GM06990 (cell line): ENCODE measurements around the gene PRICKLE2.

Source experiments
- DNase-seq: peaks from one replicate; pipeline ENCODE4 v3.0.0-alpha.2; 2011; ENCODE audit not compliant: insufficient read length; ENCODE audit errors: extremely low read depth
- H3K27me3 ChIP-seq: replicated peaks from 2 replicates; pipeline ENCODE4 v1.6.0; 2011; ENCODE audit warnings: low read length; ENCODE audit not compliant: control insufficient read depth, insufficient read depth
- H3K36me3 ChIP-seq: 2 replicates; pipeline ENCODE4 v1.5.1; 2011; ENCODE audit warnings: low read length; ENCODE audit not compliant: control insufficient read depth, insufficient read depth
- H3K4me3 ChIP-seq: replicated peaks from 2 replicates; pipeline ENCODE4 v1.5.1; 2011; ENCODE audit warnings: low read depth, mild to moderate bottlenecking, control low read depth, low read length
- TF ChIP-seq, protein P1 (sequence below): IDR thresholded peaks from 2 replicates; pipeline ENCODE4 v1.5.1; 2011; ENCODE audit warnings: low read length, control low read depth, mild to moderate bottlenecking, inconsistent platforms; ENCODE audit not compliant: insufficient read depth, poor library complexity, severe bottlenecking

The PRICKLE2 gene

DNA sequence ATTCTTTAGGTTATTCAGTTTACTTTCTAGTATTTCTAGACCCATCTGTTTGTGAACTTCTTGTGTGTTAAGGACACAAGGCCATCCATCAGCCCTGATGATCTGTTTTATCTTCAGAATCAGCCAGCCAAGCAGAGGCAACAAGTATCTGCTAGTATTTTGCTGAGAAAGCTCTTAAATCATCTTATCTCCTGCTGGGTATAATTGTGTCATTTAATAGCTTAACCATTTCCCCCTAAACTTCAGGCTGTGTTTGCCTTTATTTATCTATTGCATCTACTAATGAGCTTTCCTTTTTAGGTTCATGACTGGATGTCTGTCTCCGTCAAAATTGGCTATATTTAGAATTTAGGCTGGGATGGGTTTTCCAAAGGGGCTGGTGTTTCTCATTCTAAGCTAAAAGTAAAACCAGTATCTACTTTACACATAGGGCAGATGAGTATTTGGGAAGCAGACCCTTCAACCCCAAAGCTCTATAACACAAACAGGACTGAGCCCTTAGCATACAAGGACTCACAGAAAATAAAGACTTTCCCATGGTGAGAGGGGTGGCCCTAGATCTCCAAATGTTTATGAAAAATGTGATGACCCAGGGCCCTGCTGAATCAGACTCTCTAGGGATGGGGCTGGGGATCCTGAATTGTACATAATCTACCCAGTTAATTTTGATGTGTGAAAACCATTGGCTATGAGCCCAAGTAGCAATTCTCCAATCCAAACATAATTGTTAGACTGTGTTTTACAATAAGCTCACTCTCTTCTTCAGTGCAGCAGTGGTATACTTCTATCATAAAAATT, 136.7 kb downstream of the PRICKLE2 start:
- no peak for DNase-seq
- TF ChIP-seq, protein P1, sequence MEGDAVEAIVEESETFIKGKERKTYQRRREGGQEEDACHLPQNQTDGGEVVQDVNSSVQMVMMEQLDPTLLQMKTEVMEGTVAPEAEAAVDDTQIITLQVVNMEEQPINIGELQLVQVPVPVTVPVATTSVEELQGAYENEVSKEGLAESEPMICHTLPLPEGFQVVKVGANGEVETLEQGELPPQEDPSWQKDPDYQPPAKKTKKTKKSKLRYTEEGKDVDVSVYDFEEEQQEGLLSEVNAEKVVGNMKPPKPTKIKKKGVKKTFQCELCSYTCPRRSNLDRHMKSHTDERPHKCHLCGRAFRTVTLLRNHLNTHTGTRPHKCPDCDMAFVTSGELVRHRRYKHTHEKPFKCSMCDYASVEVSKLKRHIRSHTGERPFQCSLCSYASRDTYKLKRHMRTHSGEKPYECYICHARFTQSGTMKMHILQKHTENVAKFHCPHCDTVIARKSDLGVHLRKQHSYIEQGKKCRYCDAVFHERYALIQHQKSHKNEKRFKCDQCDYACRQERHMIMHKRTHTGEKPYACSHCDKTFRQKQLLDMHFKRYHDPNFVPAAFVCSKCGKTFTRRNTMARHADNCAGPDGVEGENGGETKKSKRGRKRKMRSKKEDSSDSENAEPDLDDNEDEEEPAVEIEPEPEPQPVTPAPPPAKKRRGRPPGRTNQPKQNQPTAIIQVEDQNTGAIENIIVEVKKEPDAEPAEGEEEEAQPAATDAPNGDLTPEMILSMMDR = no peak

DNA sequence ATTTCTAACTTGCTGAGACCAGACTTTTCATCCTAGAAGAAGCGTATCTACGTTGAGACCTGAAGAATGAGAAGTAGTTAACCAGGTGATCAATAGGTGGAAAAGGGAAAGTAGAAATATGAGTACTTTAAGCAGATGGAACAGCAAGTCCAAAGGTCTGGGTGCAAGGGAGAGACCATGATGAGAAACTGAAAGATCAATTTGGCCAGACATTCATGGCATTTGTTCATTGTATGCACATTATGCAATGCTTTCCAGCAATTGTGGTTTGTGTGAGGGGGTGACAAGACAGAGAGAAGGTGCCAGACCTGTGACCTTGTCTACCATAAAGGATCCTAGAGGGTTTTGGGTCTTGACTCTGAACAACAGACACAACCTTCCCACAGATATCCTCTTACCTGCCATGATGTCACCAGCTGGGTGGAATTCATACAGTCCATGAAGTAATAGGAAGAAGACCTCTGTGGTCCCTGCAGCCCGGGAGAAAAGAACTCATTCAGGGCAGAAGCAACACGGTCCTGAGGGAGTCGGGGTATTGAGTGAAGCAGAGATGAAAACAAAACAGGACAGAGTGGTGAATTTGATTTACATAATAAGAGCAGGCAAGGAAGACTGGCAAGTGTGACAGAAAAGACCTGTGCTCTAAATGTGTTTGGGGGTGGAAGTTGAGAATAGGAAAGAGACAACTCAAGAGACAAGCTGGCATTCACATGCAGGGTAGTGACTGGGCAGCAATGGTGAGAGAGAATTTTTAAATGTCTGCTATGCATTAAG, 138.6 kb downstream of the PRICKLE2 start:
- TF ChIP-seq, protein P1 = no peak
- no peak for DNase-seq
- H3K4me3 ChIP-seq = no peak overlapping the region
- H3K27me3 ChIP-seq = no peaks in the 10 kb centered on the region
- no peaks in the 10 kb centered on the region for H3K36me3 ChIP-seq

More for the DNA sequence above, 136.7 kb downstream of the PRICKLE2 start:
- H3K4me3 ChIP-seq = no peak overlapping the region
- H3K27me3 ChIP-seq = no peaks in the 10 kb centered on the region
- H3K36me3 ChIP-seq = no peaks in the 10 kb centered on the region

DNA sequence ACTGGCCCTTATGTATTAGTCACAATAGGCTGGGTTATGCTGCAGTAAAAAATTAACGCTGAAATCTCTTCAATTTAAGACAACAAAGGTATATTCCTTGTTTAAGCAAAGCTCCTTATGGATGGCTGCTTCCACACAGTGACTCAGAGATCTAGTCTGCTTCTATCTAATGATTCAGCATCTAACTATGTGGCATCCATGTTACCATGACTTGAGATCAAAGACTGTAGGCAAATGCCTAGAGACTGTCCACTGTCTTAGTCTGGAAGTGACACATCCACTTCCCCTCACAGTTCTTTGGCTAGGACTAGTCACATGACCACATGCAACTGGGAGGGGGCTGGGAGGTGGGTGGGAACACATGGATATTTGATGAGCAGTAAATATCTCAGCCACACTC, 140.6 kb downstream of the PRICKLE2 start:
- Histone ChIP-seq H3K4me3 (no peak overlapping the region), H3K27me3 (no peaks in the 10 kb centered on the region), H3K36me3 (no peaks in the 10 kb centered on the region)
- TF ChIP-seq, protein P1 = no peak
- DNase-seq = no peak

DNA sequence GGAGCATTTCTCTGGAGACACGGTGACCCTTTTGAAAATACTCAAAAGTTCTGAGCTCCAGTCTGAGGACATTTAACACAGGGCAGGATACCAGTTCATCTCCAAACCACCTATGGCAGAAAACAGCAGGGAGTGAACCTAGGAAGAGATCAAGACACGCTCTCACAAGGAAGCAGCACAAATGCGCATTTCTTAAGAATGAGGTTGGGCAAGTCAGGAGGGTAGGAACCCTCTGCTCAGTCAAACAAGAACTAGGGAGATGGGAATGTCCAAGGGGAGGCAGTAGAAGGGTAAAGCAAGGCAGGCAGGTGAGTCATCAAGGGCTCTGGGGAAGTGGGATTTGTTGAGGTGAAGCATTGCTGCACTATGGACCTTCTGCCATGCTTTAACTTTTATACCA, 141.7 kb downstream of the PRICKLE2 start:
- TF ChIP-seq, protein P1 = no peak
- no peaks in the 10 kb centered on the region for H3K27me3 ChIP-seq
- no peaks in the 10 kb centered on the region for H3K36me3 ChIP-seq
- no peak for DNase-seq
- no peak overlapping the region for H3K4me3 ChIP-seq

DNA sequence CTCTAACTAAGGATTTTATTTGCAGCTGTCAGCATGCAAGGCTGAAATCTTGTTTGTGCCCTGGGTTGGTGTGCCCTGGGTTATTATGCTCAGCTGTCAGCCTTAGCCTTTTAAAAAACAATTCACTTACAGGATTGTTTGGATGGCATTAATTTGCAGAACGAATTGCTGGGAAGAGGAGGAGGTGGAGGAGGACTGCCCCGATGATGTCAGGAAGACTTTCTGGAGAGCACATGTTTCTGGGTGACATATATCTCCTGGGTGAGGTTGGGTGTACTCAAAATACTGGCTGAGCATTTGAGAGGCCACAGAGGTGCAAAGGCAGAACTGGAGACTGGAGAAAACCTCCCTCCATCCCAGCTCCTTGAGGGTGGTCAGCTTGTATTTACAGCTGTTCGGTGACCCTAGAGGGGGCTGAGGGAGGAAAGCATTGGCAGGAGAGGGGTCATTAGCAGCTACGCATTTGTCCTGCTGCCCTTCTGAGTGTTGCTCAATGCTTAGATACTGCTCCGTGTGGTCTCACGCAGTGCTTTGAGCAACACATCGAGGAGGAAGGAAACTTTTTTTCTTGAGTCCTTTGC, 142.2 kb downstream of the PRICKLE2 start:
- H3K27me3 ChIP-seq = no peaks in the 10 kb centered on the region
- no peaks in the 10 kb centered on the region for H3K36me3 ChIP-seq
- TF ChIP-seq, protein P1 = no peak
- no peak for DNase-seq
- no peak overlapping the region for H3K4me3 ChIP-seq
